Heart left ventricle (tissue), 13 donors: ENCODE data around the gene C1orf21.

ENCODE experiments used
- CTCF ChIP-seq, 12 donors: fragments of 200-600 bp; sonication (generic) in 4 of 12; IDR thresholded peaks; one replicate each; pipeline versions ENCODE4 v1.5.0 to v1.8.0; 2018 to 2022; ENCODE audit warnings: antibody characterized with exemption in 12 of 12, mild to moderate bottlenecking in 5 of 12
- POLR2A ChIP-seq, 2 donors: fragments of 450-650 bp; IDR thresholded peaks; one replicate each; pipeline ENCODE4 v1.6.1; 2017; ENCODE audit warnings: antibody characterized with exemption in 2 of 2, mild to moderate bottlenecking in 2 of 2, moderate library complexity in 2 of 2
- donor health status: ischemic (EF 13 %, LVEDD 7.1; RV severe dilation, severe dysfunction).
- donor health status: DM: no; HTN: yes; CAD: no.
- donor health status: DM: no; HTN: no; CAD: no.
- donor health status: ischemic (EF 25% LVEDD 6.9; RV normal size, moderate dysfunction).
- donor health status: ischemic (EF 25% LVEDD 5.7; RV mildly dilated, moderate dysfunction).
- donor health status: ischemic (EF 35%, LVEDD 5.7; RV mildly dilated, moderate dysfunction).
- donor health status: nonischemic (EF 11% LVEDD 7.7; RV severe dilation, severe dysfunction).
- donor health status: DM: yes; HTN: yes; CAD: no.
- donor health status: PGD.
- donor health status: ischemic (EF 29% LVEDD 5.4; RV normal size, mild dysfunction).
- donor health status: nonischemic (EF 23%, LVEDD 6.1; RV moderate dilation, normal function).

DNA sequence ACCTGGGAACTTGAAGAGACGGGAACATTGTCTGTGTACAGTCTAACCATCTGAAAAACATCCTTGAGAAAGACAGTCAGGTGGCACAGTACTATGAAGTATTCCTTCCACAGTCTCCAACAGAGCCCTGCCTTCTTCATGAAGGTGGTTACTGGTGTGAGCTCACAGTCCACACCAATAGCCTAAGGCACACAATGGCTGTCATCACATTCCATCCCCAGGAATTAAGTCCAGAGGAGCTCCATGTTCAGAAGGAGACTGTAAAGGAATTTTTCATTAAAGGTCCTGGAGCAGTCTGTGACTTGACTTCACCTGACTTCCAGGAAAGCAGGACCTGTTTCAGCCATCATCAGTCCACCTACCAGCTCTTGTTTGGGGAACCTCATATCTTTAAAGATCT, 180.2 kb downstream of the C1orf21 start:
- TF ChIP-seq POLR2A (IDR thresholded peaks at IDR 0.05) (no peak), CTCF (IDR thresholded peaks at IDR 0.05) (no peak)
